Lung microvascular endothelial cell (primary cell): ENCODE measurements around the gene CDK13. TPM values are rescaled to one million over a fixed set of nuclear protein-coding genes. Genes with fewer than 3 reads are reported as not detected.
"Not testable (repeated sequence)": the region's sequence is repeated elsewhere in the genome, so short reads cannot be mapped to it uniquely, and the experiment has no call there.

ENCODE experiments used
- DNase-seq, 2 donors: peaks; one replicate each; pipeline versions ENCODE4 v3.0.0 to v3.0.0-alpha.2; 2010; ENCODE audit warnings: low read depth in 2 of 2
- total RNA-seq: library from RNA; depleted of rRNA; stranded (reverse); fragments of >200 nt; gene quantifications from 2 replicates; pipeline ENCODE4 v1.2.1, GENCODE V29; 2014

Gene CDK13
- total RNA-seq, 1 donor from 2014 or later = 39.5 TPM

- no peak for DNase-seq
These were observed 147.7 kb downstream of the CDK13 start for GRCh38 chr7:40097728-40098127.

- no peak for DNase-seq
These were observed 148.8 kb downstream of the CDK13 start for GRCh38 chr7:40098810-40099209.

- no peak for DNase-seq
These were observed 149.8 kb downstream of the CDK13 start for GRCh38 chr7:40099837-40100236.

DNA sequence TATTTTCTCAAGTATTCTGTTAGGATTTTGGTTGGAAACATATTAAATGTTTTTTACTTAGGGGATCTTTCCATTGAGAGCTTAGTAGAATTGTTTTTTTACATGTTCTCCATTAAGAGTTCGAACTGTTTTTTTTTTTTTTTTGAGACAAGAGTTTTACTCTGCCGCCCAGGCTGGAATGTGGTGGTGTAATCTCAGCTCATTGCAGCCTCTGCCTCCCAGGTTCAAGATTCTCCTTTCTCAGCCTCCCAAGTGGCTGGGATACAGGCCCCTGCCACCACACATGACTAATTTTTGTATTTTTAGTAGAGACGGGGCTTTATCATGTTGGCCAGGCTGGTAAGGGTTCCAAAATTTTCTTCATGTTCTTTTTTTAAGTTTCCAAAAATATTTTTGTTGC, 151.1 kb downstream of the CDK13 start:
- no peak for DNase-seq

DNA sequence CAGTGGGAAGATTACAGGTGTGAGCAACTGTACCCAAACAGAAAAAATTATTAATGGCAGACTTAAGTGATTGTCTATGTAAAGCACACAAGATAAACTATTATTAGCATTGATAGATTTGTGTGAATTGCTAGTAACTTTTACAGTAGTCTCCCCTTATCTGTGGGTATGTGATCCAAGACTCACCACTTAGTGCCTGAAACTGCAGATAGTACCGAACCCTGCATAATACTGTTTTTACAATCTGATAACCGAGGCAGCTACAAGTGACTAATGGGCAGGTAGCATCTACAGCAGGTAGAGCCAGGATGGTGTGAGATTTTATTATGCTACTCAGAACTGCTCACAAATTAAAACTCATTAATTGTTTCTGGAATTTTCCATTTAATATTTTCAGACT, 152.8 kb downstream of the CDK13 start:
- no peak for DNase-seq

DNA sequence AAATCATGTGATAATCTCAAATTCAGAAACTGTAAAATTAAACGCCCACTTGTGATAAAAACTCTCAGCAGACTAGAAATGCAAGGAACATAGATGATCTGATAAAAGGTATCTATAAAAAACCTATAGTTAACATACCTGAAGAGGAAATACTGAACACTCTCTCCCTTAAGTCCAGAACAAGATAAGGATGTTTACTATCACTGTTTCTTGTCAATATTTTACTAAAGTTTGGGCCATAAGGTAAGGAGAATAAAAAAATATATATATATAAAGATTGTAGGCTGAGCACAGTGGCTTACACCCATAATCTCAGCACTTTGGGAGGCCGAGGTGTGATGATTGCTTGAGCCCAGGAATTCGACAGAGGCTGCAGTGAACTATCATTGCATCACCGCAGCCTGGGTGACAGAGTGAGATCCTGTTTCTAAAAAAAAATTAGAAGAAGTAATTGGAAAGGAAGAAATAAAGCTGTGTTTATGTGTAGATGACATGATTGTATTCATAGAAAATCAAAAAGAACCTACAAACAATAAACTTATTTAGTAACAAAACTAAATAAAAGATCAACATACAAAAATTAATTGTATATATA, 155.9 kb downstream of the CDK13 start:
- no peak for DNase-seq

- no peak for DNase-seq
These were observed 165.9 kb downstream of the CDK13 start for GRCh38 chr7:40115936-40116335.

- DNase-seq = not testable (repeated sequence)
These were observed 167.1 kb downstream of the CDK13 start for GRCh38 chr7:40117199-40117598.

DNA sequence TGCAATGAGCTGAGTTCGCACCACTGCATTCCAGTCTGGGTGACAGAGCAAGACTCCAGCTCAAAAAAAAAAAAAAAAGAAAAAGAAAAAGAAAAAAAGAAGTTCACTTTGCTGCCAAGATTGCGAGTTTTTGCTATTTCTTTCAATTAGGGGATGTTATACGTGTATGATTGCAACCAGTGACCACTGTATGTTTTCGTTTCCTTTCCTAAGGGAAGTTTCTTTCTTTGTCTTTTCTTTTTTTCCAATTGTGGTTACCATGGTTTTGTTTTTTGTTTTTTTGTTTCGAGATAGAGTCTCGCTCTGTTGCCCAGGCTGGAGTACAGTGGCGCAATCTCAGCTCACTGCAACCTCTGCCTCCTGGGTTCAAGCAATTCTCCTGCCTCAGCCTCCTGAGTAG, 168.1 kb downstream of the CDK13 start:
- DNase-seq = peak in 1 of 2 donors; percentile 52

DNA sequence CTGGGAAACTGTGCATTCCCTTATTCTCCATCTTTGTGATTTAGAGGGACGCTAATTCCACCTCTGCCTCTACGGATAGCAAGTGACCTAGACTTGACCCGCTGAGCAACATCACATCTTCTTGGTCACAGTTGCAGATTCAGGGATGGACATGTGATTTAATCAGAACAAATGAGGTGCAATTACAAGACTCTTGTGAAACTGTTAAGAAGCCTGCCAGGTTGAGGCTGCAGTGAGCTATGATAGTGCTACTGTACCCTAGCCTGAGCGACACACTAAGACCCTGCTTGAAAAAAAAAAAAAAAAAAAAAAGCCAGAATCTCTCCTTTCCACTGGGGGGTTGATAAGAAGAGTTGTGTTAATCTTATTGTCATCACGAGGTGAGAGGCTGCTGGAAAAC, 170.0 kb downstream of the CDK13 start:
- no peak for DNase-seq

DNA sequence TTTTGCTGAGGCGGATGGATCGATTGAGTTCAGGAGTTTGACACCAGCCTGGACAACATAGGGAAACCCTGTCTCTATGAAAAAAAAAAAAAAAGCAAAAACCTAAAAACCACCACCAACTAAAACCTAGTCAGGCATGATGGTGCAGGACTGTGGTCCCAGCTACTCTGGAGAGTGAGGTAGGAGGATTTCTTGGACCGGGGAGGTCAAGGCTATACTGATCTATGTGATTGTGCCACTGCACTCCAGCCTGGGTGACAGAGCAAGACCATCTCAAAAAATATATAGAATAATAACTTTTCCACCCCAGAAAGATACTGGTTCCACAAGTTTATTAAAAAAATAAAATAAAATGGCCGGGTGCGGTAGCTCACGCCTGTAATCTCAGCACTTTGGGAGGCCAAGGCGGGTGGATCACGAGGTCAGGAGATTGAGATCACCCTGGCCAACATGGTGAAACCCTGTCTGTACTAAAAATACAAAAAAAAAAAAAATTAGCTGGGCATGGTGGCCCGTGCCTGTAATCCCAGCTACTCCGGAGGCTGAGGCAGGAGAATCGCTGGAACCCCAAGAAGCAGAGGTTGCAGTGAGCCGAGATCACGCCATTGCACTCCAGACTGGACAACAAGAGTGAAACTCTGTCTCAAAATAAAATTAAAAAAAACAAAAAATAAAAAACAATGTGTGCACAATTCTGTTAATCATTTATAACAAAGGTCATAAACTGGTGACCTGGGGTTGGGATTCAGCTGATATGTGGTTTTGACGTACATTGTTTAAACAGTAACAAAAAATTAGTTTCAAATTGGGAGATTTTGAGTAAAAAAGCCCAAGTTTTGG, 172.3 kb downstream of the CDK13 start:
- DNase-seq = not testable (repeated sequence)

DNA sequence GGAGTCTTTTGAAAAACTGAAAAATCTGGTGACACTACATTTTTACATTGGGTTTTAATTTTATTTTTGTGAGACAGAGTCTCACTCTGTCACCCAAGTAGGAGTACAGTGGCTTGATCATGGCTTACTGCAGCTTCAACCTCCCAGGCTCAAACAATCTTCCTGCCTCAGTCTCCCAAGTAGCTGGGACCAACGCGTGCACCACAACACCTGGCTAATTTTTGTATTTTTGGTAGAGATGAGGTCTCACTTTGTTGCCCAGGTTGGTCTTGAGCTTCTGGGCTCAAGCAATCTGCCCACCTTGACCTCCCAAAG, 172.8 kb downstream of the CDK13 start:
- no peak for DNase-seq

- peak; percentile 19 to 37 for DNase-seq
These were observed 183.7 kb downstream of the CDK13 start for GRCh38 chr7:40133561-40134427.

DNA sequence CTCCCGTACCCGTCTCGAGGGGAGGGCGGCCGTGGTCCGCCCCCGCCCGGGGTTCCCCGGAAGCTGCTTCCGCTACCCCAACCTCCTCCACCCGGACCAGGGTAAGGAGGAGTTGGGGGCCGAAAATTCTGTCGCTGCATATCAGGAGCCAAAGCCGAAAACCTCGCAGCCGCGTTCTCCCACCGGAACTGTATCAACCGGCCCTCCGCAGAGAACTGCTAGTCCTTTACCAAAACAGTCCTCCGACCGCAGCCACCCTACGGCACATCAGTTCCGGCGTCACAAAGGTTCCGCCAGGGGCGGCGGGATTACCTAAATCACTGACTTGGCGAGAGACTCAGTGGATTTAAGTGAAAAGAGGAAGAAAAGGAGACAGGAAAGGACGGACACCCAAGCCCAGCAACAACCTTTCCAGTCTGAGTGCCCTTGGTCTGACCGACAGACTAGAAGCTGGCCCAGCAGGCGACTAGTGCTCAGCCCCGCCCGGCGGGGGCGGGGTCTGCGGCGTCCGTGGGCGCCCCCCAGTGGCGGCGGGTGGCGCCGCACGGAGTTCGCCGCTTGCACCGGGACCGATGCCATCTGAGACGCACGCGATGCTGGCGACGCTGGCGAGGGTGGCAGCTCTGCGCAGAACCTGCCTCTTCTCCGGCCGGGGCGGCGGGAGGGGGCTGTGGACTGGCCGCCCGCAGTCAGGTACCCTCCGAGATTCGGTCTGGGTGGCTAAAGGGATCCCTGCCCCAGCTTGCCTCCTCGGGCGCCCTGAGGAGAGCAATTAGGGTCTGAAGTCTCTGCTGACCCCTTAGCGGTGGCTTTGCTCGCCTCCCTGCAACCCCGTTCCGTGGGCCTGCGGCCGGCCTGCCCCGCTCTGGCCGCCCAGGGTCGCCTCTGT, 184.6 kb downstream of the CDK13 start, which contains the start of the genes MPLKIP and SUGCT:
Gene MPLKIP (minus strand): TSS at position 195 of the 889 bp plus-strand sequence. CDS start 55 bp downstream, at position 140.
Gene SUGCT (plus strand): TSS at position 578 of the 889 bp plus-strand sequence.
- DNase-seq = peak; percentile 87 to 92

GRCh38 chr7:40135317-40135610, 185.2 kb downstream of the CDK13 start:
- DNase-seq = peak in 1 of 2 donors; percentile 25

- DNase-seq = no peak
These were observed 187.5 kb downstream of the CDK13 start for GRCh38 chr7:40137563-40137962.

- DNase-seq = no peak
These were observed 188.9 kb downstream of the CDK13 start for GRCh38 chr7:40138973-40139372.

DNA sequence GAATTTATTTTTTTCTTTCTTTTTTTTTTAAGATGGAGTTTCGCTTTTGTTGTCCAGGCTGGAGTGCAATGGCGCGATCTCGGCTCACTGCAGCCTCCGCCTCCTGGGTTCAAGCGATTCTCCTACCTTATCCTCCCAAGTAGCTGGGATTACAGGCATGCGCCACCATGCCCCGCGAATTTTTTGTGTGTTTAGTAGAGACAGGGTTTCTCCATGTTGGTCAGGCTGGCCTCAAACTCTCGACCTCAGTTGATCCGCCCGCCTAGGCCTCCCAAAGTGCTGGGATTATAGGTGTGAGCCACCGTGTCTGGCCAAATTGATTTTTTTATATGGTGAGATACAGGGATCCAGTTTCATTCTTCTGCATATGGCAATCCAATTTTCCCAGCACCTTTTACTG, 189.8 kb downstream of the CDK13 start:
- DNase-seq = not testable (repeated sequence)

GRCh38 chr7:40141916-40142315, 191.9 kb downstream of the CDK13 start:
- DNase-seq = not testable (repeated sequence)

DNA sequence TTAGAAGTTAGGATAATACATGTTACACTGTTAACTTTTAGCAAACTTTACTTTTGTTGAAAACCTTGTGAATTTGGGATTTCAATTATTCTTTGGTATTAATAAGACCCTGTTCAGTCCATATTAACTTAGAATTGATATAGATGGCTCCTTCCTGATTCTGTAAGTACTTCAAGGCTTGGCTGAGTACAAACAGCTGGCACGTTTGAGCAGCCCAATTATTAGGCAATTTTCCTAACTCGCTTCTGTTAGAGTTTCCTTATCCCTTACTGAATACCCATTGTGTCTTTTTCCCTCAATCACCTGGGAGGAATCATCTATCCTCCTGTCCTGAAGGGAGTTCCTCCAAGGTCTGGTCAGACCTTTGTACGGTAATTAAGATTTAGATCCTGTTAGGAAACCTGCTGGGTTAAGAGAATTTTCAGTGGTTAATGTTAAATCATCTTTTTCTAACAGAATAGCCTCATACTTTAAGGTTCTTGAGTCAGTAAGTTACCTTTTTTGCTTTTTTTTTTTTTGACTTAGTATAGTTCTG, 195.6 kb downstream of the CDK13 start:
- DNase-seq = not testable (repeated sequence)
